ENCODE measurements around the gene BHLHE40.

Gene BHLHE40

GRCh38 chr3:5022187-5022965, 43.1 kb downstream of the BHLHE40 start:
- no peak for DNase-seq

DNA sequence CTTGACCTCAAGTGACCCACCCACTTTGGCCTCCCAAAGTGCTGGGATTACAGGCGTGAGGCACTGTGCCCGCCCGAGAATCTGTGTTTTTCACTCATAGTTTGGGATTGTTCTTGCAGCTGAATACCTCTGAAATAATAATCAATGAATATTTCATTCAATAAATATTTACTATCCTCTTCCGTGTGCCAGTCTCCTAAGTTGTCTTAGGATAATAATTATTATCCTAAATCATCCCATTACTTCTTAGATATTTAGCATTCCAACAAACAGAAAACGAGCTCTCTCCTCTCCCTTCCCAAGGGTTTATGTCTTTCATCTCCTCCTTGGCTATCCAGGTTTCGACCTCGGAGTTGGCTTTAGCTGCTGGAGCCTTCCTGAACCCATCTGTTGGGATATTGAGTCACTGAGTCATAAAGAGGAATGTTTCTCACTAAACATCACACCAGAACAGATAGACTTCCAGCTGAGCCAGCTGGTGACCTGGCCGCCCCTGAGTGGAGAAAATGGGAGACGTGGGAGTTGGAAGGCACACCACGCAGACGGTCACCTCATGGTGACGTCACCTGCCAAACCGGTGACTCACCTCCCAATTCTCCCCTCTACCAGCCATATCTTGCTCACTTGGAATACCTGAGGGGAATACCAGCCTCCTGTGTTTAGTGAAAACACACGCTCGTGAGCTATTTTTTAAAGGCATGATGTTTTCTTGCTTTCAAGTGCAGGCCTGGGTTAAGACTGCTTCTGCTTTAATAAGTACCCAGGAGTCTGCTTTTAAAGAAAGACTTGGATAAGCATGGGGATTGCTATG, 43.9 kb downstream of the BHLHE40 start:
- DNase-seq: no peak

DNA sequence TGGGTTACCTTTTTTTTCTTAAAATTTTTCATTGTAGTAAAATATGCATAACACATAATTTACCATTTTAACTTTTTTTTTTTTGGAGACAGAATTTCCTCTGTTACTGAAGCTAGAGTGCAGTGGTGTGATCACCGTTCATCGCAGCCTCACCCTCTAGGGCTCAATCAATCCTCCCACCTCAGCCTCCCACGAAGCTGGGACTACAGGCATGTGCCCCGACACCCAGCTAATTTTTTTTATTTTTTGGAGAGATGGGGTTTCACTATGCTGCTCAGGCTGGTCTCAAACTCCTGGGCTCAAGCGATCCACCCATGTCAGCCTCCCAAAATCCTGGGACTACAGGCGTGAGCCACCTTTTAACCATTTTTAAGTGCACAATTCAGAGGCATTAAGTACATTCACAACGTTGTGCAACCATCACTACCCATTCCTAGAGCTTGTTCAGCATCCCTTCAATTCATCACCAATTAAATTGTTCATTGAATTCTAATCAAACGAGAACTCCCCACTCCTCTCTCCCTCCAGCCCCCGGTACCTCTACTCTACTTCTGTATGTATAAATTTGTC, 44.6 kb downstream of the BHLHE40 start:
- no peak for DNase-seq

- DNase-seq: no peak
Measured at GRCh38 chr3:5026046-5026362, 46.8 kb downstream of the BHLHE40 start.

DNA sequence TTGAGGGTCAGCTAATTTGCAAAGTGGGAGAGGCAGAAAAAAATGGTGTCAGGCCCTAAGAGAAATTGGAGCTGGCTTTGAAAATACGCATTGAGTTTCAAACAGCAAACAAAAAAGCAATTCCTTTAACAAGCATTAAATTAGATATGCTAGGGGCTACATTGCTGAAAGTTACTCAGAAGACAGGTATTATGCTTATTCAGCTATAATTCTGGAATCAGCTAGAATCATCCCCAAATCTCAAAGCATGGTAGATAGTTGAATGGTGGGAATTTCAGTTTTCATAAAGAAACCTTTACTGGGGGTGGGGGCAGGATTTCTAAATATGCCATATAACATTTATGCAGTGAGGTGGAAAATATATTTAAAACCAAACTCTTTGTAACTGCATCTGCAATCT, 50.5 kb downstream of the BHLHE40 start:
- DNase-seq: no peak

DNA sequence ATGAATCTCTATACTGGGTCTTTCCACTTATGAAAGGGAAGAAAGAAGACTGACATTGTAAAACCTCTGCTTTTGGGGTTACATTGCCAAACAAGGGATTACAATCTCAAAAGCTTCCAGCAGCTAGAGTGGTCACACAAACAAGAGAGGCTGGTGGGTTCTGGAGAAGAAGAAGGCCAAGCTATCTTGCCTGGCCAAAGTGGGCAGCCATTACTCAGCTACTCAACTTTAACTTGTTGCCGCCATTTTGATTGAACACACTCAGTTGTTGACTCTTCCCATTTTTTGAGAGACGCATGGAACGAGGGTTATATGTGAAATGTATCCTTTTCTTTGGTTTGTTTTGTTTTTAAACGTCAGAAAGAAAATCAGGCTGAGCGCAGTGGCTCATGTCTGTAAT, 50.9 kb downstream of the BHLHE40 start:
- no peak for DNase-seq

GRCh38 chr3:5032844-5033243, 53.6 kb downstream of the BHLHE40 start:
- no peak for DNase-seq

All from activated T-cell treated with anti-CD3 and anti-CD28 coated beads, Interleukin-2, amount 50 U/mL, for 1 hour (primary cell).